Aorta (tissue), 5 donors: ENCODE data around the gene HRC. TPM values are rescaled to one million over a fixed set of nuclear protein-coding genes. Genes with fewer than 3 reads are reported as not detected.

Source experiments
- ATAC-seq: fragments of 200-7000 bp; cut with Tn5 transposase; one replicate; pipeline ENCODE4 v1.9.1; 2022; ENCODE audit warnings: moderate library complexity; ENCODE audit not compliant: low FRiP score
- DNase-seq, 2 donors: peaks; one replicate each; pipeline ENCODE4 v3.0.0-alpha.2; 2020
- H3K27ac ChIP-seq, 2 donors: one replicate each; pipeline ENCODE4 v1.5.1; 2013; ENCODE audit warnings: low read length in 2 of 2, mild to moderate bottlenecking in 2 of 2, moderate library complexity in 2 of 2, control low read depth in 1 of 2, inconsistent platforms in 1 of 2, low read depth in 1 of 2
- H3K27me3 ChIP-seq, 2 donors: one replicate each; pipeline ENCODE4 v1.6.1; 2013; ENCODE audit warnings: control low read depth in 1 of 2, low read length in 1 of 2, mild to moderate bottlenecking in 1 of 2, moderate library complexity in 1 of 2; ENCODE audit not compliant: insufficient read depth in 2 of 2, control insufficient read depth in 1 of 2
- H3K36me3 ChIP-seq, 2 donors: one replicate each; pipeline ENCODE4 v1.6.1; 2013; ENCODE audit warnings: control low read depth in 1 of 2, low read length in 1 of 2, mild to moderate bottlenecking in 1 of 2; ENCODE audit not compliant: insufficient read depth in 2 of 2, control insufficient read depth in 1 of 2
- H3K4me1 ChIP-seq, 2 donors: one replicate each; pipeline ENCODE4 v1.6.1; 2013; ENCODE audit warnings: low read length in 2 of 2, control low read depth in 1 of 2, mild to moderate bottlenecking in 1 of 2, moderate library complexity in 1 of 2; ENCODE audit not compliant: insufficient read depth in 2 of 2, control insufficient read depth in 1 of 2
- H3K4me3 ChIP-seq, 2 donors: one replicate each; pipeline ENCODE4 v1.5.1; 2013; ENCODE audit warnings: low read length in 2 of 2, control low read depth in 1 of 2, mild to moderate bottlenecking in 1 of 2
- H3K9me3 ChIP-seq: one replicate; pipeline ENCODE4 v1.6.1; 2013; ENCODE audit warnings: mild to moderate bottlenecking, low read length; ENCODE audit not compliant: control insufficient read depth
- whole genome bisulfite sequencing, 2 donors: extraction: QIAGEN DNeasy Blood & Tissue Kit; methylation state at CpG; one replicate each; pipeline ENCODE4 v1.1.7; 2013; 5-methylcytosine and 5-hydroxymethylcytosine counted together
- intact Hi-C, 2 donors: fragments of 100-400 bp; cut with DNase I; formaldehyde crosslinking; loops; one replicate each; pipeline versions ENCODE4 v1.14.2 to v1.15.0; 2022
- polyA plus RNA-seq, 2 donors: library from polyadenylated mRNA; stranded (reverse); fragments of 200-250 nt; gene quantifications; one replicate each; pipeline ENCODE4 v1.2.3, GENCODE V29; 2013
- total RNA-seq, 2 donors: library from RNA; stranded (reverse); fragmentation: NEBNext Ultra II Directional; extraction: Animal tissue kit (Norgen Biotek cat#: 25700); gene quantifications; one replicate each; pipeline ENCODE4 v1.2.1, GENCODE V29; 2021
- donor health status: healthy with polysubstance abuse.
- donor health status: Bipolar disorder and iron deficiency.
- donor health status: DM: no; HTN: no; CAD: no.
- donor health status: DM: no; HTN: no; CAD: no.
- donor health status: DM: yes; HTN: yes; CAD: no.

Gene HRC
- total and polyA plus RNA-seq, 4 donors, result 0.74 to 9.3 (median 3.7) TPM

DNA sequence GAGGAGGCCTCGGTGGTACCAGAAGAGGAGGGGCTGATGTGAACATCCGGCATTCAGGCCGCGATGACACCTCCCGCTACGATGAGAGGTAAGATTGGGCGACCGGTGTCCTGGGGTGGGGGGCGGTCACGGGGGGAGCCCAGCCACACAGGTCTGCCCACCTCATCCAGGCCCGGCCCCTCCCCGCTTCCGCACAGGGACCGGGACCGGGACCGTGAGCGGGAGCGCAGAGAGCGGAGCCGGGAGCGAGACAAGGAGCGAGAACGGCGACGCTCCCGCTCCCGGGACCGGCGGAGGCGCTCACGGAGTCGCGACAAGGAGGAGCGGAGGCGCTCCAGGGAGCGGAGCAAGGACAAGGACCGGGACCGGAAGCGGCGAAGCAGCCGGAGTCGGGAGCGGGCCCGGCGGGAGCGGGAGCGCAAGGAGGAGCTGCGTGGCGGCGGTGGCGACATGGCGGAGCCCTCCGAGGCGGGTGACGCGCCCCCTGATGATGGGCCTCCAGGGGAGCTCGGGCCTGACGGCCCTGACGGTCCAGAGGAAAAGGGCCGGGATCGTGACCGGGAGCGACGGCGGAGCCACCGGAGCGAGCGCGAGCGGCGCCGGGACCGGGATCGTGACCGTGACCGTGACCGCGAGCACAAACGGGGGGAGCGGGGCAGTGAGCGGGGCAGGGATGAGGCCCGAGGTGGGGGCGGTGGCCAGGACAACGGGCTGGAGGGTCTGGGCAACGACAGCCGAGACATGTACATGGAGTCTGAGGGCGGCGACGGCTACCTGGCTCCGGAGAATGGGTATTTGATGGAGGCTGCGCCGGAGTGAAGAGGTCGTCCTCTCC, 47.4 kb downstream of the HRC start:
- no peak overlapping the region for H3K27ac ChIP-seq
- DNase-seq, result no peak
- peaks cover 0 to 3% of the 10 kb centered on the region in 2 donors for H3K36me3 ChIP-seq
- H3K27me3 ChIP-seq, result no peaks in the 10 kb centered on the region
- 93 to 95% methylated on average over 90 to 93 of the region's 93 CpGs for WGBS, 2 donors
- H3K9me3 ChIP-seq, result no peaks in the 10 kb centered on the region
- H3K4me1 ChIP-seq, result no peaks in the 10 kb centered on the region
- intact Hi-C loops, result loop anchor here in 1 of 2 donors (5.0 kb wide), 1 partner anchor 39 kb away; no protein-coding TSS in a partner anchor
- no peak overlapping the region for H3K4me3 ChIP-seq
- no peak for ATAC-seq

- DNase-seq, result no peak
- Histone ChIP-seq H3K36me3 (peaks cover 0 to 3% of the 10 kb centered on the region in 2 donors), H3K9me3 (no peaks in the 10 kb centered on the region), H3K4me1 (no peaks in the 10 kb centered on the region), H3K27ac (no peak overlapping the region), H3K27me3 (no peaks in the 10 kb centered on the region), H3K4me3 (no peak overlapping the region)
- intact Hi-C loops, result loop anchor here in 1 of 2 donors (5.0 kb wide), 1 partner anchor 41 kb away; no protein-coding TSS in a partner anchor
- no peak for ATAC-seq
- 56 to 60% methylated on average over 12 of the region's 12 CpGs for WGBS, 2 donors
These were observed 48.5 kb downstream of the HRC start for GRCh38 chr19:49106648-49107135.

- intact Hi-C loops, result loop anchor here in 1 of 2 donors (5.0 kb wide), 1 partner anchor 98 kb away; no protein-coding TSS in a partner anchor
- Histone ChIP-seq H3K4me3 (no peak overlapping the region), H3K27ac (no peak overlapping the region), H3K27me3 (no peaks in the 10 kb centered on the region), H3K4me1 (no peaks in the 10 kb centered on the region), H3K36me3 (peaks cover 0 to 7% of the 10 kb centered on the region in 2 donors), H3K9me3 (no peaks in the 10 kb centered on the region)
- no peak for DNase-seq
- ATAC-seq, result no peak
- 65 to 68% methylated on average over 30 of the region's 30 CpGs for WGBS, 2 donors
These were observed 50.8 kb downstream of the HRC start for GRCh38 chr19:49104229-49104864.

DNA sequence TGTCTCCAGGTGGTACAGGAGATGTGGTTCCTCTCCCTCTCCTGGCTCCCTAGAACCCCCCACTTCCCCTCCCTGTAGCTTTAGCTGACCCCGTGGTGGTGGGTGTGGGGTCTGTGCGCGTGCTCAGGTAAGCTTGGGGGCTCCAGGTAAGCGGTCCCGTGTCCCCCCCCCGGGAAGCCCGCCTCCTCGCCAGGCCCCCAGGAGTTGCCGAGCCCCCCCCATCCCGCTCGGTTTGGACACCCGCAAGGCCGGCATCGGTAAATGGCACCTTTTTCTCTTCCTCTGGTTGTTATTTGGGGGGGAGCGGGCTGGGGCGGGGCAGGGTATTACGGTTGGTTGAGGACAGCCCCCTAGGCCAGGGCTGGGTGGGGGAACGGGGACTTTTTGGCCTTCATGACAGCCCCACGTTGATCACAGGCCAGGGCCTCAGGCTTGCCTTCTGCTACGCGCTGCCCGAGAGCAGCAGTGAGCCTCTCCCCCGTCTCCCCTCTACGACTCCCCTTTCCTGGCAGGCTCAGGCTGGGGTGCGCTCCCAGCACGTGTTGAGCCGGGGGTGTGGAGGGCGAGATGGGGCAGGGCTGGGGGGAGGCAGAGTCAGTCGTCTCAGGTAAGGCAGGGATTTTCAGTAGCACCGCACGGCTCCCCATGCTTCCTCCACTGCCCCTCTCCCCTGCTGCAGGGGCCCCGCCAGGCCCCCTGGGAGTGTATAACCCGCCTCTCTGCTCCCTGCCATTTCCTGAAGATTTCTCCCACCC, 51.7 kb downstream of the HRC start:
- Histone ChIP-seq H3K4me1 (no peaks in the 10 kb centered on the region), H3K27ac (no peak overlapping the region), H3K27me3 (no peaks in the 10 kb centered on the region), H3K9me3 (no peaks in the 10 kb centered on the region), H3K36me3 (peaks cover 0 to 10% of the 10 kb centered on the region in 2 donors), H3K4me3 (no peak overlapping the region)
- DNase-seq (no peak), ATAC-seq (no peak)
- 79 to 81% methylated on average over 29 to 33 of the region's 33 CpGs for WGBS, 2 donors
- intact Hi-C loops, result loop anchor here in 1 of 2 donors (5.0 kb wide), 1 partner anchor 99 kb away; no protein-coding TSS in a partner anchor

- Histone ChIP-seq H3K27ac (no peak overlapping the region), H3K4me3 (no peak overlapping the region), H3K9me3 (no peaks in the 10 kb centered on the region), H3K4me1 (no peaks in the 10 kb centered on the region), H3K36me3 (peaks cover 0 to 9% of the 10 kb centered on the region in 2 donors), H3K27me3 (no peaks in the 10 kb centered on the region)
- DNase-seq, result no peak
- intact Hi-C loops, result loop anchor here in 1 of 2 donors (5.0 kb wide), 1 partner anchor 100 kb away; no protein-coding TSS in a partner anchor
- ATAC-seq, result no peak
- 81 to 92% methylated on average over 12 of the region's 12 CpGs for WGBS, 2 donors
These were observed 52.9 kb downstream of the HRC start for GRCh38 chr19:49102303-49102702.

Other genes starting within 250 kb of the HRC start
- gene DHDH, start 221.7 kb downstream of the HRC start, total RNA-seq, result under 1 TPM in 1 of 2 donors, not detected in 1; 0.84 TPM
- 1 to 10 TPM in 1 of 2 donors, not detected in 1; 1.3 TPM for gene DHDH, start 221.7 kb downstream of the HRC start, polyA plus RNA-seq
- gene BAX, start 200.5 kb downstream of the HRC start, total RNA-seq, result 10 to 100 TPM; 69.6 to 79.9 TPM
- 10 to 100 TPM; 81.4 to 83.9 TPM for gene BAX, start 200.5 kb downstream of the HRC start, polyA plus RNA-seq
- 1,000 to 10,000 TPM; 3,184 to 3,823 TPM for gene FTL, start 190.1 kb downstream of the HRC start, total RNA-seq
- over 10,000 TPM in 1 of 2 donors, 1,000 to 10,000 TPM in 1; 6,798 to 17,889 TPM for gene FTL, start 190.1 kb downstream of the HRC start, polyA plus RNA-seq
- gene GYS1, start 162.1 kb downstream of the HRC start, total RNA-seq, result 10 to 100 TPM; 47.5 to 61.9 TPM
- 10 to 100 TPM; 21.5 to 31.7 TPM for gene GYS1, start 162.1 kb downstream of the HRC start, polyA plus RNA-seq
- 10 to 100 TPM; 28.9 to 42.1 TPM for gene RUVBL2, start 161.5 kb downstream of the HRC start, total RNA-seq
- 10 to 100 TPM; 34.6 to 62.2 TPM for gene RUVBL2, start 161.5 kb downstream of the HRC start, polyA plus RNA-seq
- gene LHB, start 138.3 kb downstream of the HRC start, total RNA-seq, result under 1 TPM in 1 of 2 donors, not detected in 1; 0.84 TPM
- 1 to 10 TPM; 1.8 to 2.2 TPM for gene LHB, start 138.3 kb downstream of the HRC start, polyA plus RNA-seq
- not detected for gene CGB3, start 131.1 kb downstream of the HRC start, total RNA-seq
- not detected for gene CGB3, start 131.1 kb downstream of the HRC start, polyA plus RNA-seq
- not detected for gene CGB2, start 123.5 kb downstream of the HRC start, total RNA-seq
- gene CGB2, start 123.5 kb downstream of the HRC start, polyA plus RNA-seq, result 1 to 10 TPM in 1 of 2 donors, not detected in 1; 1.1 TPM
- gene CGB1, start 118.5 kb downstream of the HRC start, total RNA-seq, result not detected
- gene CGB1, start 118.5 kb downstream of the HRC start, polyA plus RNA-seq, result not detected
- not detected for gene CGB5, start 111.5 kb downstream of the HRC start, total RNA-seq
- not detected for gene CGB5, start 111.5 kb downstream of the HRC start, polyA plus RNA-seq
- not detected for gene CGB8, start 106.3 kb downstream of the HRC start, total RNA-seq
- gene CGB8, start 106.3 kb downstream of the HRC start, polyA plus RNA-seq, result not detected
- not detected for gene CGB7, start 97.6 kb downstream of the HRC start, total RNA-seq
- gene CGB7, start 97.6 kb downstream of the HRC start, polyA plus RNA-seq, result not detected
- not detected for gene NTF4, start 90.6 kb downstream of the HRC start, total RNA-seq
- not detected for gene NTF4, start 90.6 kb downstream of the HRC start, polyA plus RNA-seq
- gene KCNA7, start 82.7 kb downstream of the HRC start, total RNA-seq, result not detected
- gene KCNA7, start 82.7 kb downstream of the HRC start, polyA plus RNA-seq, result not detected
- 100 to 1,000 TPM; 170 to 249 TPM for gene SNRNP70, start 69.9 kb downstream of the HRC start, total RNA-seq
- gene SNRNP70, start 69.9 kb downstream of the HRC start, polyA plus RNA-seq, result 100 to 1,000 TPM in 1 of 2 donors, 10 to 100 TPM in 1; 54.5 to 694 TPM
- gene LIN7B, start 41.0 kb downstream of the HRC start, total RNA-seq, result 1 to 10 TPM; 8.4 to 9.7 TPM
- gene LIN7B, start 41.0 kb downstream of the HRC start, polyA plus RNA-seq, result 10 to 100 TPM in 1 of 2 donors, 1 to 10 TPM in 1; 7.6 to 24.1 TPM
- under 1 TPM; 0.49 to 0.72 TPM for gene C19orf73, start 36.3 kb downstream of the HRC start, total RNA-seq
- gene C19orf73, start 36.3 kb downstream of the HRC start, polyA plus RNA-seq, result 1 to 10 TPM; 1.0 to 5.4 TPM
- 1 to 10 TPM; 4.2 to 8.0 TPM for gene PPFIA3, start 35.9 kb downstream of the HRC start, total RNA-seq
- gene PPFIA3, start 35.9 kb downstream of the HRC start, polyA plus RNA-seq, result 1 to 10 TPM; 2.0 to 4.1 TPM
- 10 to 100 TPM; 41.9 to 57.1 TPM for gene TRPM4, start 2.4 kb upstream of the HRC start, total RNA-seq
- 10 to 100 TPM; 21.3 to 59.1 TPM for gene TRPM4, start 2.4 kb upstream of the HRC start, polyA plus RNA-seq
- 1 to 10 TPM; 3.0 to 4.6 TPM for gene SLC6A16, start 169.8 kb upstream of the HRC start, total RNA-seq
- 10 to 100 TPM in 1 of 2 donors, 1 to 10 TPM in 1; 2.4 to 12.9 TPM for gene SLC6A16, start 169.8 kb upstream of the HRC start, polyA plus RNA-seq
- gene CD37, start 180.0 kb upstream of the HRC start, total RNA-seq, result 10 to 100 TPM; 18.3 to 40.1 TPM
- 10 to 100 TPM in 1 of 2 donors, 1 to 10 TPM in 1; 5.2 to 10.8 TPM for gene CD37, start 180.0 kb upstream of the HRC start, polyA plus RNA-seq
- 10 to 100 TPM; 41.3 to 48.8 TPM for gene TEAD2, start 207.0 kb upstream of the HRC start, total RNA-seq
- gene TEAD2, start 207.0 kb upstream of the HRC start, polyA plus RNA-seq, result 10 to 100 TPM; 17.7 to 43.3 TPM
- under 1 TPM in 1 of 2 donors, not detected in 1; 0.69 TPM for gene DKKL1, start 208.5 kb upstream of the HRC start, total RNA-seq
- gene DKKL1, start 208.5 kb upstream of the HRC start, polyA plus RNA-seq, result not detected
- gene KASH5, start 232.9 kb upstream of the HRC start, total RNA-seq, result not detected
- gene KASH5, start 232.9 kb upstream of the HRC start, polyA plus RNA-seq, result not detected